HepG2 (cell line): ENCODE results near the gene ORC2. TPM values are rescaled to one million over a fixed set of nuclear protein-coding genes. Genes with fewer than 3 reads are reported as not detected.

Experiments used
- DNMT3B ChIP-seq: conservative IDR thresholded peaks from 2 replicates; pipeline ENCODE4 v1.6.1; 2016; ENCODE audit warnings: missing biosample characterization, control low read depth
- EZH2 ChIP-seq: conservative IDR thresholded peaks from 2 replicates; pipeline ENCODE4 v1.6.1; 2012; ENCODE audit warnings: mild to moderate bottlenecking, low read depth, low read length, moderate library complexity
- GLI4 ChIP-seq: sonication (generic); formaldehyde crosslinking; IDR thresholded peaks from 2 replicates; pipeline ENCODE4 v1.5.1; 2020; ENCODE audit warnings: missing genetic modification reagents, mild to moderate bottlenecking, moderate library complexity, borderline replicate concordance
- KDM5A ChIP-seq: fragments of 200-600 bp; sonication (generic); IDR thresholded peaks from 2 replicates; pipeline ENCODE4 v1.7.0; 2018; ENCODE audit warnings: antibody characterized with exemption, mild to moderate bottlenecking, low read length, borderline replicate concordance
- KLF11 ChIP-seq: IDR thresholded peaks from 2 replicates; pipeline ENCODE4 v1.6.1; 2016; ENCODE audit warnings: missing compliant biosample characterization
- ZBTB2 ChIP-seq: sonication (generic); formaldehyde crosslinking; IDR thresholded peaks from 2 replicates; pipeline ENCODE4 v1.8.0; 2022; ENCODE audit warnings: low read depth, missing genetic modification reagents
- ZBTB3 ChIP-seq: sonication (generic); formaldehyde crosslinking; IDR thresholded peaks from 2 replicates; pipeline ENCODE4 v1.4.0; 2020; ENCODE audit warnings: low read depth, mild to moderate bottlenecking, moderate library complexity, missing genetic modification reagents, borderline replicate concordance
- ZBTB44 ChIP-seq: sonication (generic); formaldehyde crosslinking; IDR thresholded peaks from 2 replicates; pipeline ENCODE4 v1.4.0; 2020; ENCODE audit warnings: missing genetic modification reagents
- ZBTB7B ChIP-seq: sonication (generic); formaldehyde crosslinking; IDR thresholded peaks from 2 replicates; pipeline ENCODE4 v1.4.0; 2020; ENCODE audit warnings: missing genetic modification reagents
- ZMAT5 ChIP-seq: sonication (generic); formaldehyde crosslinking; IDR thresholded peaks from 2 replicates; pipeline ENCODE4 v1.5.0; 2020; ENCODE audit warnings: mild to moderate bottlenecking, low read depth, missing genetic modification reagents, borderline replicate concordance
- ZNF251 ChIP-seq: sonication (generic); formaldehyde crosslinking; IDR thresholded peaks from 2 replicates; pipeline ENCODE4 v1.9.0; 2021; ENCODE audit warnings: mild to moderate bottlenecking, missing genetic modification reagents
- ZNF280D ChIP-seq: sonication (generic); formaldehyde crosslinking; IDR thresholded peaks from 2 replicates; pipeline ENCODE4 v1.5.1; 2020; ENCODE audit warnings: mild to moderate bottlenecking, missing genetic modification reagents
- ZNF281 ChIP-seq: sonication (generic); formaldehyde crosslinking; IDR thresholded peaks from 2 replicates; pipeline ENCODE4 v1.4.0; 2020; ENCODE audit warnings: missing genetic modification reagents, borderline replicate concordance
- ZNF510 ChIP-seq: sonication (generic); formaldehyde crosslinking; IDR thresholded peaks from 2 replicates; pipeline ENCODE4 v1.4.0; 2020; ENCODE audit warnings: low read depth, mild to moderate bottlenecking, missing genetic modification reagents
- polyA plus RNA-seq, 8 experiments: library from polyadenylated mRNA; depleted of rRNA in 3 of 8; stranded (reverse) in 7 of 8; unstranded in 1 of 8; fragments of >200 nt; fragmentation: Illumina TruSeq in 4 of 8; extraction: Trizol in 4 of 8; gene quantifications; 2 replicates each; pipeline versions ENCODE4 v1.2.1 to v1.2.3, GENCODE V29; 2011 to 2016; ENCODE audit warnings: low read depth in 4 of 8, missing spikeins in 1 of 8, mixed read lengths in 1 of 8; ENCODE audit not compliant: insufficient read depth in 1 of 8
- total RNA-seq, 5 experiments: library from RNA; depleted of rRNA; stranded (reverse); fragments of >200 nt; fragmentation: Illumina TruSeq; extraction: Trizol; gene quantifications; 2 replicates each; pipeline ENCODE4 v1.2.3, GENCODE V29; 2016; ENCODE audit warnings: low read depth in 1 of 5

Gene ORC2
- total and polyA plus RNA-seq, 2 of the 13 experiments (the other 11 are each of a cell fraction or from before 2014, with no cell fraction given), result 19.3 to 73.5 TPM

- peak; percentile 31; the same call in 1 of the 2 replicates for TF ChIP-seq DNMT3B
- TF ChIP-seq ZNF510 (CRISPR knock-in tag), result peak; percentile 45; the same call in 1 of the 2 replicates
- TF ChIP-seq ZMAT5 (CRISPR knock-in tag), result no peak
- TF ChIP-seq ZNF251 (CRISPR knock-in tag), result no peak
- no peak for TF ChIP-seq ZBTB44 (CRISPR knock-in tag)
- TF ChIP-seq KLF11 (CRISPR knock-in tag), result no peak
- no peak for TF ChIP-seq ZNF280D (CRISPR knock-in tag)
- no peak for TF ChIP-seq EZH2
- TF ChIP-seq GLI4, result no peak
- TF ChIP-seq KDM5A, result peak; percentile 19; the same call in 1 of the 2 replicates
- TF ChIP-seq ZBTB3 (CRISPR knock-in tag), result 0 out of 2 replicates have a peak, but pooled peaks have one; percentile 23
- no peak for TF ChIP-seq ZNF281 (CRISPR knock-in tag)
- TF ChIP-seq ZBTB7B (CRISPR knock-in tag), result no peak
- no peak for TF ChIP-seq ZBTB2
Measured at GRCh38 chr2:200964498-200964897, 1.0 kb upstream of the ORC2 start (continued).
